ENCODE measurements around the gene WDR93. TPM values are rescaled to one million over a fixed set of nuclear protein-coding genes. Genes with fewer than 3 reads are reported as not detected.

Gene WDR93
- total RNA-seq, 4 donors from 2014 or later, result 1.5 TPM; not detected in 3

GRCh38 chr15:89670971-89671560 lies 19.5 kb upstream of the WDR93 start:
- H3K9me3 ChIP-seq, result no peaks in the 10 kb centered on the region
- TF ChIP-seq CTCF (IDR thresholded peaks at IDR 0.05) (no peak), POLR2A (IDR thresholded peaks at IDR 0.05) (no peak)
- H3K4me3 ChIP-seq, result no peak overlapping the region
- no peaks in the 10 kb centered on the region for H3K36me3 ChIP-seq
- intact Hi-C loops (cut with DNase I; ENCODE audit: low total_unique reads), result no loop called here
- no peak overlapping the region for H3K27ac ChIP-seq
- H3K4me1 ChIP-seq, result no peaks in the 10 kb centered on the region
- no peaks in the 10 kb centered on the region for H3K27me3 ChIP-seq
- DNase-seq, result no peak

- DNase-seq, result no peak
- no peaks in the 10 kb centered on the region for H3K27me3 ChIP-seq
- no peaks in the 10 kb centered on the region for H3K36me3 ChIP-seq
- TF ChIP-seq CTCF (IDR thresholded peaks at IDR 0.05), result no peak
- no peak for TF ChIP-seq POLR2A (IDR thresholded peaks at IDR 0.05)
- no peaks in the 10 kb centered on the region for H3K9me3 ChIP-seq
- no peak overlapping the region for H3K4me3 ChIP-seq
- no peaks in the 10 kb centered on the region for H3K4me1 ChIP-seq
- no peak overlapping the region for H3K27ac ChIP-seq
- intact Hi-C loops (cut with DNase I; ENCODE audit: low total_unique reads), result no loop called here
These were observed 18.9 kb upstream of the WDR93 start for GRCh38 chr15:89671687-89672086.

- intact Hi-C loops (cut with DNase I; ENCODE audit: low total_unique reads), result no loop called here
- H3K4me3 ChIP-seq, result no peak overlapping the region
- no peak for DNase-seq
- no peak overlapping the region for H3K27ac ChIP-seq
- H3K9me3 ChIP-seq, result no peaks in the 10 kb centered on the region
- H3K4me1 ChIP-seq, result no peaks in the 10 kb centered on the region
- H3K36me3 ChIP-seq, result no peaks in the 10 kb centered on the region
- no peaks in the 10 kb centered on the region for H3K27me3 ChIP-seq
- no peak for TF ChIP-seq CTCF (IDR thresholded peaks at IDR 0.05)
- TF ChIP-seq POLR2A (IDR thresholded peaks at IDR 0.05), result no peak
These were observed 18.1 kb upstream of the WDR93 start for GRCh38 chr15:89672221-89673164.

- no peaks in the 10 kb centered on the region for H3K9me3 ChIP-seq
- H3K4me3 ChIP-seq, result no peak overlapping the region
- no peak for DNase-seq
- no peaks in the 10 kb centered on the region for H3K4me1 ChIP-seq
- no peaks in the 10 kb centered on the region for H3K36me3 ChIP-seq
- no peaks in the 10 kb centered on the region for H3K27me3 ChIP-seq
- intact Hi-C loops (cut with DNase I; ENCODE audit: low total_unique reads), result no loop called here
- no peak overlapping the region for H3K27ac ChIP-seq
- TF ChIP-seq CTCF (IDR thresholded peaks at IDR 0.05) (no peak), POLR2A (IDR thresholded peaks at IDR 0.05) (no peak)
These were observed 17.5 kb upstream of the WDR93 start for GRCh38 chr15:89673165-89673512.

- H3K9me3 ChIP-seq, result no peaks in the 10 kb centered on the region
- H3K4me3 ChIP-seq, result no peak overlapping the region
- TF ChIP-seq POLR2A (IDR thresholded peaks at IDR 0.05) (no peak), CTCF (IDR thresholded peaks at IDR 0.05) (no peak)
- no peaks in the 10 kb centered on the region for H3K4me1 ChIP-seq
- no peaks in the 10 kb centered on the region for H3K27me3 ChIP-seq
- intact Hi-C loops (cut with DNase I; ENCODE audit: low total_unique reads), result no loop called here
- H3K27ac ChIP-seq, result no peak overlapping the region
- no peak for DNase-seq
- H3K36me3 ChIP-seq, result no peaks in the 10 kb centered on the region
These were observed 16.1 kb upstream of the WDR93 start for GRCh38 chr15:89674526-89674925.

All from uterus (tissue), 4 donors.